Ovary (tissue), 3 donors: ENCODE data around the gene EN2.

Source experiments
- POLR2A ChIP-seq: fragments of 450-650 bp; IDR thresholded peaks from one replicate; pipeline ENCODE4 v1.6.1; 2017; ENCODE audit warnings: antibody characterized with exemption, mild to moderate bottlenecking, moderate library complexity
- TF ChIP-seq, protein P1 (sequence below), 3 donors: fragments of 450-650 bp in 2 of 3; fragments of 200-600 bp in 1 of 3; IDR thresholded peaks; one replicate each; pipeline versions ENCODE4 v1.5.1 to v1.8.0; 2016 to 2022; ENCODE audit warnings: antibody characterized with exemption in 3 of 3, mild to moderate bottlenecking in 1 of 3
- donor health status: DM: no; HTN: no; CAD: no.

- TF ChIP-seq, protein P1, sequence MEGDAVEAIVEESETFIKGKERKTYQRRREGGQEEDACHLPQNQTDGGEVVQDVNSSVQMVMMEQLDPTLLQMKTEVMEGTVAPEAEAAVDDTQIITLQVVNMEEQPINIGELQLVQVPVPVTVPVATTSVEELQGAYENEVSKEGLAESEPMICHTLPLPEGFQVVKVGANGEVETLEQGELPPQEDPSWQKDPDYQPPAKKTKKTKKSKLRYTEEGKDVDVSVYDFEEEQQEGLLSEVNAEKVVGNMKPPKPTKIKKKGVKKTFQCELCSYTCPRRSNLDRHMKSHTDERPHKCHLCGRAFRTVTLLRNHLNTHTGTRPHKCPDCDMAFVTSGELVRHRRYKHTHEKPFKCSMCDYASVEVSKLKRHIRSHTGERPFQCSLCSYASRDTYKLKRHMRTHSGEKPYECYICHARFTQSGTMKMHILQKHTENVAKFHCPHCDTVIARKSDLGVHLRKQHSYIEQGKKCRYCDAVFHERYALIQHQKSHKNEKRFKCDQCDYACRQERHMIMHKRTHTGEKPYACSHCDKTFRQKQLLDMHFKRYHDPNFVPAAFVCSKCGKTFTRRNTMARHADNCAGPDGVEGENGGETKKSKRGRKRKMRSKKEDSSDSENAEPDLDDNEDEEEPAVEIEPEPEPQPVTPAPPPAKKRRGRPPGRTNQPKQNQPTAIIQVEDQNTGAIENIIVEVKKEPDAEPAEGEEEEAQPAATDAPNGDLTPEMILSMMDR (IDR thresholded peaks at IDR 0.05): no peak
- TF ChIP-seq POLR2A: no peak
These were observed 49.0 kb downstream of the EN2 start for GRCh38 chr7:155506854-155507337.
